H9 (cell line): Measurements from ENCODE around the gene CYB5A. TPM values are rescaled to one million over a fixed set of nuclear protein-coding genes. Genes with fewer than 3 reads are reported as not detected.
A peak's percentile ranks its signal among the peaks of the same experiment; 100 is the strongest.

Source experiments
- DNase-seq: peaks from one replicate; pipeline ENCODE4 v3.0.0-alpha.2; 2017
- H2AFZ ChIP-seq: one replicate; pipeline ENCODE4 v1.6.1; 2013; ENCODE audit warnings: mild to moderate bottlenecking, low read length, control low read depth, moderate library complexity
- H2AK5ac ChIP-seq: 2 replicates; pipeline ENCODE4 v1.6.1; 2013; ENCODE audit warnings: low read length, control low read depth, mixed read lengths; ENCODE audit not compliant: insufficient read length
- H2BK120ac ChIP-seq: one replicate; pipeline ENCODE4 v1.6.1; 2013; ENCODE audit warnings: low read depth, mild to moderate bottlenecking, low read length, control low read depth, inconsistent platforms; ENCODE audit not compliant: poor library complexity, severe bottlenecking
- H2BK12ac ChIP-seq: 2 replicates; pipeline ENCODE4 v1.6.1; 2013; ENCODE audit warnings: low read length, control low read depth, mixed read lengths, low read depth; ENCODE audit not compliant: insufficient read length
- H2BK15ac ChIP-seq: 2 replicates; pipeline ENCODE4 v1.6.1; 2013; ENCODE audit warnings: low read depth, low read length, control low read depth
- H2BK20ac ChIP-seq: one replicate; pipeline ENCODE4 v1.6.1; 2013; ENCODE audit warnings: low read depth, mild to moderate bottlenecking, low read length, control low read depth, inconsistent platforms; ENCODE audit not compliant: poor library complexity, severe bottlenecking
- H2BK5ac ChIP-seq: 2 replicates; pipeline ENCODE4 v1.6.1; 2013; ENCODE audit warnings: low read length, control low read depth, mixed read lengths; ENCODE audit not compliant: insufficient read length
- H3K14ac ChIP-seq: 2 replicates; pipeline ENCODE4 v1.6.1; 2013; ENCODE audit warnings: low read length, control low read depth; ENCODE audit not compliant: insufficient read depth
- H3K18ac ChIP-seq: 2 replicates; pipeline ENCODE4 v1.6.1; 2013; ENCODE audit warnings: low read depth, mild to moderate bottlenecking, mixed read lengths, low read length, control low read depth; ENCODE audit not compliant: insufficient read length
- H3K23ac ChIP-seq: 2 replicates; pipeline ENCODE4 v1.6.1; 2013; ENCODE audit warnings: low read length, control low read depth, mixed read lengths, low read depth; ENCODE audit not compliant: insufficient read length
- H3K23me2 ChIP-seq: 2 replicates; pipeline ENCODE4 v1.6.1; 2013; ENCODE audit warnings: low read depth, mild to moderate bottlenecking, mixed read lengths, low read length, control low read depth; ENCODE audit not compliant: insufficient read length, poor library complexity, severe bottlenecking
- H3K27ac ChIP-seq: 2 replicates; pipeline ENCODE4 v1.5.1; 2013; ENCODE audit warnings: low read length, control low read depth, mixed read lengths, low read depth; ENCODE audit not compliant: insufficient read length
- H3K27me3 ChIP-seq: 2 replicates; pipeline ENCODE4 v1.6.1; 2013; ENCODE audit warnings: low read length, control low read depth, inconsistent platforms; ENCODE audit not compliant: insufficient read depth
- H3K4ac ChIP-seq: 2 replicates; pipeline ENCODE4 v1.6.1; 2013; ENCODE audit warnings: low read depth, mild to moderate bottlenecking, control low read depth, inconsistent platforms, low read length, moderate library complexity
- H3K4me1 ChIP-seq: 2 replicates; pipeline ENCODE4 v1.6.1; 2013; ENCODE audit warnings: low read length, control low read depth, inconsistent platforms; ENCODE audit not compliant: insufficient read depth
- H3K4me2 ChIP-seq: 2 replicates; pipeline ENCODE4 v1.6.1; 2013; ENCODE audit warnings: low read length, control low read depth, mixed read lengths; ENCODE audit not compliant: insufficient read length, insufficient read depth
- H3K56ac ChIP-seq: 2 replicates; pipeline ENCODE4 v1.6.1; 2013; ENCODE audit warnings: low read depth, mild to moderate bottlenecking, mixed read lengths, low read length, control low read depth; ENCODE audit not compliant: insufficient read length
- H3K79me1 ChIP-seq: 2 replicates; pipeline ENCODE4 v1.6.1; 2013; ENCODE audit warnings: low read depth, mild to moderate bottlenecking, moderate library complexity, low read length, control low read depth, inconsistent platforms; ENCODE audit not compliant: insufficient read depth, poor library complexity, severe bottlenecking
- H3K79me2 ChIP-seq: 2 replicates; pipeline ENCODE4 v1.6.1; 2013; ENCODE audit warnings: low read length, control low read depth, inconsistent platforms; ENCODE audit not compliant: insufficient read depth
- H3K9ac ChIP-seq: 2 replicates; pipeline ENCODE4 v1.6.1; 2013; ENCODE audit warnings: low read length, control low read depth, mixed read lengths; ENCODE audit not compliant: insufficient read length; ENCODE audit errors: extremely low read depth
- H3K9me3 ChIP-seq: one replicate; pipeline ENCODE4 v1.6.1; 2013; ENCODE audit warnings: low read depth, low read length, inconsistent platforms; ENCODE audit not compliant: control insufficient read depth
- H3T11ph ChIP-seq: one replicate; pipeline ENCODE4 v1.6.1; 2013; ENCODE audit warnings: mild to moderate bottlenecking, low read length, control low read depth, inconsistent platforms
- H4K20me1 ChIP-seq: one replicate; pipeline ENCODE4 v1.6.1; 2013; ENCODE audit not compliant: control insufficient read depth, insufficient read length, insufficient read depth
- H4K5ac ChIP-seq: 2 replicates; pipeline ENCODE4 v1.6.1; 2013; ENCODE audit warnings: low read depth, mild to moderate bottlenecking, mixed read lengths, low read length, control low read depth; ENCODE audit not compliant: insufficient read length
- H4K8ac ChIP-seq: replicated peaks from 2 replicates; pipeline ENCODE4 v1.6.1; 2013; ENCODE audit warnings: low read length, control low read depth, mixed read lengths, low read depth; ENCODE audit not compliant: insufficient read length
- H4K91ac ChIP-seq: 2 replicates; pipeline ENCODE4 v1.6.1; 2013; ENCODE audit warnings: low read depth, mild to moderate bottlenecking, moderate library complexity, mixed read lengths, low read length, control low read depth; ENCODE audit not compliant: insufficient read length
- H3K27ac Mint-ChIP-seq, 3 experiments: 2 replicates in 2 of 3; 3 replicates in 1 of 3; pipeline ENCODE4 v1.8.0; 2020 to 2021; ENCODE audit warnings: mixed read lengths in 3 of 3, mild to moderate bottlenecking in 1 of 3, moderate library complexity in 1 of 3
- H3K27me3 Mint-ChIP-seq: 2 replicates; pipeline ENCODE4 v1.8.0; 2021; ENCODE audit warnings: low read depth, mild to moderate bottlenecking, moderate library complexity, mixed read lengths
- H3K36me3 Mint-ChIP-seq, 3 experiments: 2 replicates in 2 of 3; 3 replicates in 1 of 3; pipeline ENCODE4 v1.8.0; 2020 to 2021; ENCODE audit warnings: low read depth in 3 of 3, mixed read lengths in 3 of 3; ENCODE audit not compliant: insufficient read depth in 1 of 3
- H3K4me1 Mint-ChIP-seq, 2 experiments: 2 replicates each; pipeline ENCODE4 v1.8.0; 2020; ENCODE audit warnings: mixed read lengths in 2 of 2
- H3K4me3 Mint-ChIP-seq, 2 experiments: 2 replicates in 1 of 2; 3 replicates in 1 of 2; pipeline ENCODE4 v1.8.0; 2020 to 2021; ENCODE audit warnings: mild to moderate bottlenecking in 2 of 2, mixed read lengths in 2 of 2, moderate library complexity in 1 of 2
- H3K9me3 Mint-ChIP-seq, 2 experiments: 2 replicates in 1 of 2; 3 replicates in 1 of 2; pipeline ENCODE4 v1.8.0; 2020; ENCODE audit warnings: mild to moderate bottlenecking in 2 of 2, mixed read lengths in 2 of 2, moderate library complexity in 1 of 2
- CTCF ChIP-seq: fragments of 200-600 bp; sonication (generic); conservative IDR thresholded peaks from 3 replicates; pipeline ENCODE4 v1.8.0; 2021; ENCODE audit warnings: antibody characterized with exemption, mild to moderate bottlenecking
- WGBS: extraction: QIAGEN DNeasy Blood & Tissue Kit; methylation state at CpG from one replicate; pipeline ENCODE4 v1.1.7; 2013; ENCODE audit warnings: missing lambda C conversion rate, low lambda C conversion rate, mixed read lengths; ENCODE audit not compliant: insufficient read length; ENCODE audit errors: extremely low coverage; 5-methylcytosine and 5-hydroxymethylcytosine counted together
- total RNA-seq: library from RNA; stranded (reverse); gene quantifications from 2 replicates; pipeline ENCODE4 v1.2.1, GENCODE V29; 2021

Gene CYB5A
- total RNA-seq, 1 experiment from 2014 or later: 93.2 TPM

GRCh38 chr18:74241970-74242369 is 49.8 kb downstream of the CYB5A start:
- H3K9me3 Mint-ChIP-seq: no peaks in the 10 kb centered on the region
- Histone ChIP-seq H3K79me2 (no peaks in the 10 kb centered on the region), H3K23me2 (no peaks in the 10 kb centered on the region), H2AFZ (no peak overlapping the region), H4K91ac (no peak overlapping the region), H3K4me1 (no peaks in the 10 kb centered on the region; the same call in 1 of the 2 replicates), H2BK120ac (no peak overlapping the region), H3K18ac (no peak overlapping the region), H4K5ac (no peak overlapping the region), H3T11ph (no peak overlapping the region), H3K4me2 (no peak overlapping the region), H3K79me1 (no peaks in the 10 kb centered on the region), H3K23ac (no peak overlapping the region), H3K9me3 (no peaks in the 10 kb centered on the region), H3K27me3 (no peaks in the 10 kb centered on the region), H2BK15ac (no peak overlapping the region), H3K9ac (no peak overlapping the region), H4K20me1 (no peaks in the 10 kb centered on the region), H3K4ac (no peak overlapping the region), H2BK20ac (no peak overlapping the region), H2AK5ac (no peak overlapping the region), H3K27ac (no peak overlapping the region), H3K56ac (no peak overlapping the region), H2BK12ac (no peak overlapping the region), H3K14ac (no peak overlapping the region), H4K8ac (no peak overlapping the region), H2BK5ac (no peak overlapping the region)
- H3K4me3 Mint-ChIP-seq: no peak overlapping the region
- peaks cover 5% of the 10 kb centered on the region; the same call in 1 of the 2 replicates for H3K27me3 Mint-ChIP-seq
- H3K36me3 Mint-ChIP-seq: no peaks in the 10 kb centered on the region; a peak in 1 of 7 replicates
- no peak for DNase-seq
- peaks cover 15 to 25% of the 10 kb centered on the region in 2 experiments for H3K4me1 Mint-ChIP-seq
- H3K27ac Mint-ChIP-seq: peak overlapping the region in 1 of 3 experiments; percentile 63; a peak in 1 of 7 replicates
- no peak for TF ChIP-seq CTCF
- WGBS: no CpG with 5 or more reads among the region's 3 CpGs
